K562 (cell line): ENCODE measurements around the gene AK2. TPM values are rescaled to one million over a fixed set of nuclear protein-coding genes. Genes with fewer than 3 reads are reported as not detected.

ENCODE experiments used
- BCOR ChIP-seq: fragments of 450-650 bp; IDR thresholded peaks from 2 replicates; pipeline ENCODE4 v1.6.1; 2016
- FOS ChIP-seq: IDR thresholded peaks from 3 replicates; pipeline ENCODE4 v1.6.1; 2011; ENCODE audit not compliant: insufficient read length; ENCODE audit errors: extremely low read depth
- IFI16 ChIP-seq: fragments of 250-450 bp; sonication (Bioruptor Pico); IDR thresholded peaks from 2 replicates; pipeline ENCODE4 v2.1.2; 2022; ENCODE audit warnings: mild to moderate bottlenecking, inconsistent platforms
- ILF3 ChIP-seq: fragments of 450-650 bp; IDR thresholded peaks from 2 replicates; pipeline ENCODE4 v1.6.1; 2018; ENCODE audit warnings: antibody characterized with exemption, mild to moderate bottlenecking, moderate library complexity, borderline replicate concordance
- ILK ChIP-seq: fragments of 450-650 bp; IDR thresholded peaks from 2 replicates; pipeline ENCODE4 v1.6.1; 2016; ENCODE audit warnings: missing genetic modification characterization, low read depth, mild to moderate bottlenecking, missing compliant biosample characterization, moderate library complexity, borderline replicate concordance
- KHSRP ChIP-seq: fragments of 450-650 bp; IDR thresholded peaks from 2 replicates; pipeline ENCODE4 v1.6.1; 2017
- MCM3 ChIP-seq: fragments of 450-650 bp; IDR thresholded peaks from 2 replicates; pipeline ENCODE4 v1.6.1; 2016
- MIER1 ChIP-seq: fragments of 450-650 bp; IDR thresholded peaks from 2 replicates; pipeline ENCODE4 v1.6.1; 2016; ENCODE audit warnings: antibody characterized with exemption, mild to moderate bottlenecking, low read depth
- MTF1 ChIP-seq: fragments of 250-450 bp; sonication (Bioruptor Pico); IDR thresholded peaks from 2 replicates; pipeline ENCODE4 v1.9.0; 2021; ENCODE audit warnings: moderate library complexity, mild to moderate bottlenecking, inconsistent platforms, borderline replicate concordance
- NFRKB ChIP-seq: fragments of 450-650 bp; IDR thresholded peaks from 2 replicates; pipeline ENCODE4 v1.6.1; 2016; ENCODE audit warnings: low read depth
- RBM15 ChIP-seq: fragments of 200-400 bp; formaldehyde crosslinking; IDR thresholded peaks from 2 replicates; pipeline ENCODE4 v1.6.1; 2018; ENCODE audit warnings: mild to moderate bottlenecking, low read length, moderate library complexity; ENCODE audit not compliant: insufficient read depth
- SETDB1 ChIP-seq: IDR thresholded peaks from one replicate; pipeline ENCODE4 v1.6.1; 2012; ENCODE audit warnings: low read length, control low read depth, inconsistent platforms
- SP1 ChIP-seq: sonication (generic); formaldehyde crosslinking; IDR thresholded peaks from 2 replicates; pipeline ENCODE4 v1.8.1; 2022; ENCODE audit warnings: mild to moderate bottlenecking, missing genetic modification reagents
- ZNF75A ChIP-seq: fragments of 450-650 bp; formaldehyde crosslinking; IDR thresholded peaks from 2 replicates; pipeline ENCODE4 v1.4.0; 2020; ENCODE audit warnings: mild to moderate bottlenecking
- ZNF785 ChIP-seq: fragments of 250-450 bp; sonication (Bioruptor Pico); IDR thresholded peaks from 2 replicates; pipeline ENCODE4 v1.4.0; 2020; ENCODE audit warnings: mild to moderate bottlenecking
- polyA plus RNA-seq, 8 experiments: library from polyadenylated mRNA; depleted of rRNA in 4 of 8; stranded (reverse) in 5 of 8; unstranded in 3 of 8; fragments of >200 nt; fragmentation: Nextera tagmentation in 2 of 8; fragmentation: Illumina TruSeq in 1 of 8; extraction: Ambion mirVana in 2 of 8; extraction: Trizol in 1 of 8; gene quantifications; 2 replicates each; pipeline versions ENCODE4 v1.2.1 to v1.2.3, GENCODE V29; 2011 to 2014; ENCODE audit warnings: inconsistent platforms in 1 of 8, missing spikeins in 1 of 8
- total RNA-seq, 7 experiments: library from RNA; depleted of rRNA in 6 of 7; stranded (reverse); fragments of >200 nt in 6 of 7; fragmentation: Illumina TruSeq in 2 of 7; extraction: Trizol in 2 of 7; gene quantifications; 2 replicates each; pipeline versions ENCODE4 v1.2.1 to v1.2.3, GENCODE V29; 2011 to 2021; ENCODE audit warnings: low replicate concordance in 1 of 7
- TF ChIP-seq, protein P1 (sequence below): fragments of 250-450 bp; sonication (Bioruptor Pico); IDR thresholded peaks from 2 replicates; pipeline ENCODE4 v1.5.0; 2021; ENCODE audit warnings: mild to moderate bottlenecking, borderline replicate concordance
- TF ChIP-seq, protein P2 (sequence below): IDR thresholded peaks from 2 replicates; pipeline ENCODE4 v1.6.1; 2011; ENCODE audit not compliant: insufficient read length; ENCODE audit errors: extremely low read depth
- TF ChIP-seq, protein P3 (sequence below): fragments of 450-650 bp; formaldehyde crosslinking; conservative IDR thresholded peaks from 2 replicates; pipeline ENCODE4 v1.4.0; 2022; ENCODE audit warnings: mild to moderate bottlenecking, missing genetic modification characterization
- TF ChIP-seq, protein P4 (sequence below): IDR thresholded peaks from 3 replicates; pipeline ENCODE4 v1.6.1; 2011; ENCODE audit warnings: borderline replicate concordance, mild to moderate bottlenecking, moderate library complexity; ENCODE audit not compliant: insufficient read length; ENCODE audit errors: extremely low read depth
- TF ChIP-seq, protein P5 (sequence below): fragments of 450-650 bp; IDR thresholded peaks from 2 replicates; pipeline ENCODE4 v1.6.1; 2016; ENCODE audit warnings: missing biosample characterization, missing genetic modification characterization

Gene AK2
- total and polyA plus RNA-seq, 9 of the 15 experiments (the other 6 are each of a cell fraction or from before 2014, with no cell fraction given) = 105 to 1,050 (median 509) TPM

DNA sequence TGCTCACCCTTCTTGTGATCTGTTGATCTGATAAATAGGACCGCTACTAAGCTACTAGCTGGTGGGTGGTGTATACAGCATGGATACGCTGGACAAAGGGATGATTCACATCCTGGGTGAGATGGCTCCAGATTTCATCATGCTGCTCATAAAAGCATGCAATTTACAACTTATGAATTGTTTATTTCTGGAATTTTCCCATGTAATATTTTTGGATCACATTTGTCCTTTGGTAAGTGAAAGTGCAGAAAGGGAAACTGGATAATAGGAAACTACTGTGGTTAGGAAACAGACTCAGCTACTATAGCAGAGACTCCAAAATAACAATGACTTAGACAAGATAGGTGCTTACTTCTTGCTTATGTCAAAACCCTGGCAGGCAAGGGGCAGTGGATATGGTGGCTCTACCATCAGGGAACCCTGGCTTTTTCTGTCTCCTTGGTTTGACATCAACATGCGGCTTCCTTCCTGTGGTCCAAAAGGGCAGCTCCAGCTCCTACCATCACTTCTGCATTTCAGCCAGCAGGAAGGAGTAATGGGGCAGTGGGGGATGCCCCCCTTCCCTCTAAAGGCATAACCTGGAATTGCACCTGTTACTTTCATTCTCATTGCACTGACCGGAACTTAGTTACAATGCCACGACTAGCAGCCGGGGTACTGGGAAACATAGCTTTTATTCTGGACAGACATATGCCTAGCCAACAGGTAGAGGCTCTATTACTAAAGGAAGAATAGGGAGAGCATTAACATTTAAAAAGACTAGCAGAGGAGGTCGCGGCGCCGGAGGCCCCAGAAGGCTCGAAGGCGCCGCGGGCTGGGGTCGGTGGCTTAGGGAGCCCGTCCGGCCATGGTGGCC lies 13.8 kb upstream of the AK2 start (continued):
- TF ChIP-seq, protein P1, sequence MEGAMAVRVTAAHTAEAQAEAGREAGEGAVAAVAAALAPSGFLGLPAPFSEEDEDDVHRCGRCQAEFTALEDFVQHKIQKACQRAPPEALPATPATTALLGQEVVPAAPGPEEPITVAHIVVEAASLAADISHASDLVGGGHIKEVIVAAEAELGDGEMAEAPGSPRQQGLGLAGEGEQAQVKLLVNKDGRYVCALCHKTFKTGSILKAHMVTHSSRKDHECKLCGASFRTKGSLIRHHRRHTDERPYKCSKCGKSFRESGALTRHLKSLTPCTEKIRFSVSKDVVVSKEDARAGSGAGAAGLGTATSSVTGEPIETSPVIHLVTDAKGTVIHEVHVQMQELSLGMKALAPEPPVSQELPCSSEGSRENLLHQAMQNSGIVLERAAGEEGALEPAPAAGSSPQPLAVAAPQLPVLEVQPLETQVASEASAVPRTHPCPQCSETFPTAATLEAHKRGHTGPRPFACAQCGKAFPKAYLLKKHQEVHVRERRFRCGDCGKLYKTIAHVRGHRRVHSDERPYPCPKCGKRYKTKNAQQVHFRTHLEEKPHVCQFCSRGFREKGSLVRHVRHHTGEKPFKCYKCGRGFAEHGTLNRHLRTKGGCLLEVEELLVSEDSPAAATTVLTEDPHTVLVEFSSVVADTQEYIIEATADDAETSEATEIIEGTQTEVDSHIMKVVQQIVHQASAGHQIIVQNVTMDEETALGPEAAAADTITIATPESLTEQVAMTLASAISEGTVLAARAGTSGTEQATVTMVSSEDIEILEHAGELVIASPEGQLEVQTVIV (CRISPR knock-in tag) = no peak
- TF ChIP-seq ZNF75A (CRISPR knock-in tag) (no peak), SETDB1 (no peak), FOS (peak; percentile 50), MIER1 (no peak), RBM15 (no peak), KHSRP (no peak), SP1 (CRISPR knock-in tag) (no peak), MTF1 (CRISPR knock-in tag) (no peak), IFI16 (CRISPR knock-in tag) (no peak), BCOR (no peak), ILF3 (no peak), ZNF785 (no peak), MCM3 (no peak), NFRKB (peak; percentile 54), ILK (tag) (no peak)
- TF ChIP-seq, protein P2, sequence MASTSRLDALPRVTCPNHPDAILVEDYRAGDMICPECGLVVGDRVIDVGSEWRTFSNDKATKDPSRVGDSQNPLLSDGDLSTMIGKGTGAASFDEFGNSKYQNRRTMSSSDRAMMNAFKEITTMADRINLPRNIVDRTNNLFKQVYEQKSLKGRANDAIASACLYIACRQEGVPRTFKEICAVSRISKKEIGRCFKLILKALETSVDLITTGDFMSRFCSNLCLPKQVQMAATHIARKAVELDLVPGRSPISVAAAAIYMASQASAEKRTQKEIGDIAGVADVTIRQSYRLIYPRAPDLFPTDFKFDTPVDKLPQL = no peak
- TF ChIP-seq, protein P3, sequence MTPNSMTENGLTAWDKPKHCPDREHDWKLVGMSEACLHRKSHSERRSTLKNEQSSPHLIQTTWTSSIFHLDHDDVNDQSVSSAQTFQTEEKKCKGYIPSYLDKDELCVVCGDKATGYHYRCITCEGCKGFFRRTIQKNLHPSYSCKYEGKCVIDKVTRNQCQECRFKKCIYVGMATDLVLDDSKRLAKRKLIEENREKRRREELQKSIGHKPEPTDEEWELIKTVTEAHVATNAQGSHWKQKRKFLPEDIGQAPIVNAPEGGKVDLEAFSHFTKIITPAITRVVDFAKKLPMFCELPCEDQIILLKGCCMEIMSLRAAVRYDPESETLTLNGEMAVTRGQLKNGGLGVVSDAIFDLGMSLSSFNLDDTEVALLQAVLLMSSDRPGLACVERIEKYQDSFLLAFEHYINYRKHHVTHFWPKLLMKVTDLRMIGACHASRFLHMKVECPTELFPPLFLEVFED (CRISPR knock-in tag) = no peak; the same call in 1 of the 2 replicates
- TF ChIP-seq, protein P4, sequence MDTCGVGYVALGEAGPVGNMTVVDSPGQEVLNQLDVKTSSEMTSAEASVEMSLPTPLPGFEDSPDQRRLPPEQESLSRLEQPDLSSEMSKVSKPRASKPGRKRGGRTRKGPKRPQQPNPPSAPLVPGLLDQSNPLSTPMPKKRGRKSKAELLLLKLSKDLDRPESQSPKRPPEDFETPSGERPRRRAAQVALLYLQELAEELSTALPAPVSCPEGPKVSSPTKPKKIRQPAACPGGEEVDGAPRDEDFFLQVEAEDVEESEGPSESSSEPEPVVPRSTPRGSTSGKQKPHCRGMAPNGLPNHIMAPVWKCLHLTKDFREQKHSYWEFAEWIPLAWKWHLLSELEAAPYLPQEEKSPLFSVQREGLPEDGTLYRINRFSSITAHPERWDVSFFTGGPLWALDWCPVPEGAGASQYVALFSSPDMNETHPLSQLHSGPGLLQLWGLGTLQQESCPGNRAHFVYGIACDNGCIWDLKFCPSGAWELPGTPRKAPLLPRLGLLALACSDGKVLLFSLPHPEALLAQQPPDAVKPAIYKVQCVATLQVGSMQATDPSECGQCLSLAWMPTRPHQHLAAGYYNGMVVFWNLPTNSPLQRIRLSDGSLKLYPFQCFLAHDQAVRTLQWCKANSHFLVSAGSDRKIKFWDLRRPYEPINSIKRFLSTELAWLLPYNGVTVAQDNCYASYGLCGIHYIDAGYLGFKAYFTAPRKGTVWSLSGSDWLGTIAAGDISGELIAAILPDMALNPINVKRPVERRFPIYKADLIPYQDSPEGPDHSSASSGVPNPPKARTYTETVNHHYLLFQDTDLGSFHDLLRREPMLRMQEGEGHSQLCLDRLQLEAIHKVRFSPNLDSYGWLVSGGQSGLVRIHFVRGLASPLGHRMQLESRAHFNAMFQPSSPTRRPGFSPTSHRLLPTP = no peak
- TF ChIP-seq, protein P5, sequence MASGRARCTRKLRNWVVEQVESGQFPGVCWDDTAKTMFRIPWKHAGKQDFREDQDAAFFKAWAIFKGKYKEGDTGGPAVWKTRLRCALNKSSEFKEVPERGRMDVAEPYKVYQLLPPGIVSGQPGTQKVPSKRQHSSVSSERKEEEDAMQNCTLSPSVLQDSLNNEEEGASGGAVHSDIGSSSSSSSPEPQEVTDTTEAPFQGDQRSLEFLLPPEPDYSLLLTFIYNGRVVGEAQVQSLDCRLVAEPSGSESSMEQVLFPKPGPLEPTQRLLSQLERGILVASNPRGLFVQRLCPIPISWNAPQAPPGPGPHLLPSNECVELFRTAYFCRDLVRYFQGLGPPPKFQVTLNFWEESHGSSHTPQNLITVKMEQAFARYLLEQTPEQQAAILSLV (tag) = no peak; the same call in 1 of the 2 replicates
